HG02884 (cell line): ENCODE measurements around the gene TMEM132D.

Experiments used
- ATAC-seq: cut with Tn5 transposase; IDR thresholded peaks from one replicate; pipeline ENCODE4 v1.9.1; 2021; ENCODE audit warnings: mild to moderate bottlenecking, moderate library complexity; ENCODE audit not compliant: unreplicated experiment

TMEM132D gene

DNA sequence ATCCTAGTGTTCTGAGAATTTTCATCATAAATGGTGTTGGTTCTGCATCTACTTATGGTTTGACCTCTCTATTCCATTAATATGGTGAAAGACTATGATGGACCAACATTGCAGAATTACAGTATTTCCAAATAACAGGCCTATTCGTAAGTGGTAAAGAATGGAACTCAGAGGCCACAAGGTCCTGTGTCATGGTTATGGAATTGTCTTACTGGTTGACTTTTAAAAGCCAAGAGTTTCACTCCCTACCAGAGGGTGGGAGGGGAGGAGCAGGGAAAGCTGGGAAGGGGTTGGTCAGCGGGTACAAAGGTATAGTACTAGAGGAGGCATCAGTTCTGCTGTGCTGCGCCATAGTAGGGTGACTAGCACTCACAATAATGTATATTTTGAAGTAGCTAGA is 153.4 kb downstream of the TMEM132D start:
- no peak for ATAC-seq

DNA sequence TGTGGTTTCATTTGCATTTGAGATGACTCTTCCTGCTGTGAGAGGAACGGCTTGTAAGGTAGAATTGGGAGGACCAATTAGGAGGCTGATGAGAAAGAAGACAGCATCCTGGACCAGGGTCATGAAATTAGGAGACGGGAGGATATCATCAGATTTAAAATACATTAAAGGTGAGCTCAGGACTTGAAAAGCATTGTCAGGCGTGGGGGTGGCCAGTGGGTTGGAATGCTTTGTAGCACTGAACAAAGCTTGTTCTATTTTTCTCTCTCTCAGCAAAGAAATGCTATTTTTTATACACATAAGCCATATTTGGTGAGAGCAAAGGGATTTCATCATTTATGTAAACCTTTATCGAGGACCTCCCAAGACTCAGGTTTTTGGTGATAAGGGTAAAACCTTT is 157.5 kb downstream of the TMEM132D start:
- no peak for ATAC-seq

DNA sequence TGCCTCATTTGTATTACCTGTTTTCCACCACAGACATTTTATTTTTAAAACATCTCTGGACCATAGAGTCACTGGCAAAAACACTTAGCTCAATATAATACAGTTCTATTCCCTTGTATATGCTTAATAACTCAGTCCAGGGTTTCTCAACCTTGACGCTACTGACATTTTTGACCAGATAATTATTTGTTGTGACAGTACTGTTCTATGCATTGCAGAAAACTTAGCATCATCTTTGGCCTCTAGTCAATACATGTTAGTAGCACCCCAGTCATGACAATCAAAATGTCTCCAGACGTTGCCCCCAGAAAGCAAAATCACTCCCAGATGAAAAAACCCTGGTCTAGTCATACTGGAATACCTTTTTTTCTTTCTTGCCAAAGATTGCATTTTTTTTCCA is 174.7 kb downstream of the TMEM132D start:
- no peak for ATAC-seq

DNA sequence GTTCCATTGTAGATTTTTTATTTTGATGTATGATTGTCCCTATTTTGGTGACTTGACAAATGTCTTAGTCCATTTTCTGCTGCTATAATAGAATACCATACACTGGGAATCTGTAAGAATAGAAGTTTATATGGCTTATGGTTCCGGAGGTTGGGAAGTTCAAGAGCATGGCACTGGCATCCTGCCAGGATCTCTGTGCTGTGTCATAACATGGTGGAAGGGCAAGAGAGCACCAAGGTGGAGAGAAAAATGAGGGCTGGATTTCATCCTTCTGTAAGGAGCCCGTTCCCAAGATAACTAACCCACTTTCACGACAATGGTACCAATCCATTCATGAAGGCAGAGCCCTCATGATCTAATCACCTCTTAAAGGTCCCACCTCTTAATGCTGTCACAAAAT is 176.7 kb downstream of the TMEM132D start:
- ATAC-seq: no peak

DNA sequence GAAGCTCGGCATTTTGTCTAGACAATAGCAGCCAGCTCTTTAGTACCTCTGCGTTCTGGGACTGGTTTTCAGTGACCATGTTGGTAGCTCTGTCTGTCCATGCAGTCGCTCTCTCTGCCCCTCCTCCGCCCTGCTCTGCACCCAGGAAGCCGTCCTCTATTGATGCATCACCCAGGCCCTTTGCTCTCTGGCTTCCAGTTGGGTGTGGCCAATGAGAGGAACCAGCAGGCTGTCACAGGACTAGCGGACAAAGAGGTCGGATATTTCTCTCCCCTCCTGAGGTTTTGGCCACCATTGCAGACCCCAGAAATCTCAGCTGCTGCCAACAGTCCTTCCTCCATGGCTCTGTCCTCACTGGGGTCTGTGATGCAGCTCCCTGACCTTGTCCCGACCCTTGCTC is 180.6 kb downstream of the TMEM132D start:
- no peak for ATAC-seq

DNA sequence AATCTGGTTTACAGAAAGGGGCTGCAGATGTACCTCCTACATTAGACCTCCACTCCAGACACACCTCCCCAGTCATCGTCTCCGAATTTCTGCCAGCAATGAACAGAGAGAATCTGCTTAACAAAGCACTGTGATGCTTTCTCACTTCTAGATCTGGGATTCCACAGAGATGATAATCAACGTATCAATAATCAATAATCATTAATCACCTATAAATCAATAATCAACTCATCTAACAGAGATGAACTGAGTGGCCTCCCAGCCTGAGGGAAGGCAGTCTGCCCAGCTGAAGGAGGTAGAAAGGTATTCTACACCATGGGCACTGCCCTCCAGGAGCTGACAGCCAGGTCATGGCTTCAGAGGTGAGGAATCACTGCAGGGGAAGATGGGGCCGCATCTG is 183.2 kb downstream of the TMEM132D start:
- ATAC-seq: no peak

DNA sequence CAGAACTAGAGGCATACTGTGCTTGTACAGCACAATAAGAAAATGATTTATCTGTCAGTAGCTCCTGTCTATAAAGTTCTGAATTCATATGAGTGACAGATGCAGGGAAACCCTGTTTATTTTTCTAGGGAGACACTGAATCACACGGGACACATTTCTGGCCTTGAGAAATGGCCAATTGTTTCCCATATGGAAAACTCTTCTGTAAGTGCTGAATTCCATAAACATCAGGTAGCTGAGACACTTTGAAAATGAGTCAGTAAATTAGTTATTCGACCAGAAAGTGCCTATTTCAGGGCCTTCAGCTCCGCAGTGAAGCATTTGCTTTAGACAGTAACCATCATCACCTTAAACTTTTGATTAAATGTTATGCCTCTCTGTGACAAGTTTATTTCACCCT is 184.4 kb downstream of the TMEM132D start:
- ATAC-seq: no peak

DNA sequence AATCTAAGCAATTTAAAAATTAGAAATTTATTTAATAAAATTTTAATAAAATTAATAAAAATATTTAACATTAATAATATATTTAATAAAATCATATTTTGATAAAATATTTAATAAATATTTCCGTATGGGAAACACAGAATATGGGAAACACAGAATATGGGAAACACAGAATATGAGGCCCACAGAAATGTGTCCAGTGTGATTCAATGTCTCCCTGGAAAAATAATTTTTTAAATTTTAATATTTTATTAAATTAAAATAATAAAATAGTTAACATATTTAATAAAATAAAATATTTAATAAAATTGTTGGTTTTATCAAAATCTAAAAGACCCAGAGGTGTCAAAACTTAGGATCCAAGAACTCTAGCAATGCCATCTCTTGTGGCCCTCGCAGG is 186.4 kb downstream of the TMEM132D start:
- ATAC-seq: no peak

DNA sequence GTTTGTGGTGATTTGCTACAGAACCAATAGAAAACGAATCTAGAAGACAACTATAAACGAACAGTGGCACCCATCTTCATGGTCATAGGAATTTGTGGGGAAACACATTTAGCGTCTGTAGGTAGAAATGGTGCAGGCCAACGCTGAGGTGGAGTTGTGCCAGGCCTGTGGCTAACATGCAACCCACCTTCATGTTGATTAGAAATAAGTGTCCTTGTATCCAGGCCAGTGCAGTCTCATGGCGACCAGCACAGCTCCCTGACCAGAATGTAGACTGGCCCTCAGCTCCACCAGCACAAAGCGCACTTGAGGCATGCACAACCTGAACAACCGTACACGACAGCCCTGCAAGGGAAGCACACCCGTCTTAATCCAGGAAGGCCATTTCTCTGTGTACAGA is 187.0 kb downstream of the TMEM132D start:
- ATAC-seq: no peak

DNA sequence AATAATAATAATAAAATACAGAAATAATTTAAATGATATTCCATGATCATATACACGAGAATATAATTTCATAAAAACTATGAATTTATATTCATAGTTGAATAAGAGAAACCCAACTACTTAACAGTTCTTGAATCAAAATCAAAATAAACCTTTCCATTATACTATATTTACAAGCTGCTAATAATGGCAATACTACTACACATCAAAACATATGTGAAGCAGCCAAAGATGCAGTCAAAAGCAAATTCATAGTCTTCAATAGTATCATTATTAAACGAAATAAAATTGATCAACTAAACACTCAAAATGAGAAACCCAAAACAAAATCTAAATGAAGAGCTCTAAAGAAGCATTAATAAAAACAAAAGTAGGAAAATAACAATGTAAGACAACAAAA is 197.1 kb downstream of the TMEM132D start:
- no peak for ATAC-seq

DNA sequence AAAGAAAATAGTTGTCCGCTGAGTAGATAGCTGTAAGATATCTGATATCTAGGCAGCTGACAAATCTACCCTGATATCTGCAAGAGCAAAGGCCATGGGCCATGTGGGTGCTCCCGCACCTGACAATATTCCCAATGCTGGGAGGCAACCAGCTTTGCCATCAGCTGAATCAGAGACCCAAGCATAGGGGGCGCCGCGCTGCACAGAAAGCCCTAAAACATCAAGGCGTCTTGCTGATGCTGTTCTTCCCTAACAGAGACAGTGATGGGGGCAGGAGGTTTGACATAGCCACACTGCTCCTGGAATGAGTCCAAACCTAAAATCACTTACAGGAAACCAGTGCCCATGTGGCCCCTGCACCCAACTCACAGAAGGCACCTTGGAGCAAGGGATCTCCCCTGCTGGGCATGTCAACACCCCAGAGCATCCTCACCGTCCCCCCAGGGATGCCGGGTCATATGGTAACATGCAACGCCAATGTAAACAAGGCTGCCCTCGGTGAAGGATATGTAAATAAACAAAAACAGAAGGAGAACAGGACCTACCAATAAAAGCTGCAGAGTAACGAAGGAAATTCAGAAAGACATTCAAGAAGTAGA is 199.5 kb downstream of the TMEM132D start:
- no peak for ATAC-seq

DNA sequence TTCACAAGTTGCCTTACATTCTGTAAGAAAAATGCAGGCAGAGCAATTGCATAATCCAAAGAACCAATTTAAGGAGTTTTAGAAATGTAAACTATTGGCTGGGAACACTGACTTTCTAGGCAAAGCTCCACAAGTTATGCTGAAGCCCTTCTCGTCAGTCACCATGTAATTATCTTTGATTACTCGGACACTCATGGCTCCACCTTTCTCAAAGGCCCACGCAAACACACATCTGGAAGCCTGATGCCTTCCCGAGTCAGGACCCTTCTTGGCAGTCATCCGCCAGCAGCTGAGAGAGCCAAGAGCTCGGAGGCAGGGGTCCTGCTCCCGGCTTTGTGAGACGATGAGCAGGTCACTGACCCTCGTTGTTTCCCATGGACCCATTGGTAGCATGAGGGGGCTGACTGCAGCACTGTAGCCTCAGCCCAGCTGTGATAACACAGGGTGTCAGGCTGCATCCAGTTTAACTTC is 202.2 kb downstream of the TMEM132D start:
- ATAC-seq: no peak

DNA sequence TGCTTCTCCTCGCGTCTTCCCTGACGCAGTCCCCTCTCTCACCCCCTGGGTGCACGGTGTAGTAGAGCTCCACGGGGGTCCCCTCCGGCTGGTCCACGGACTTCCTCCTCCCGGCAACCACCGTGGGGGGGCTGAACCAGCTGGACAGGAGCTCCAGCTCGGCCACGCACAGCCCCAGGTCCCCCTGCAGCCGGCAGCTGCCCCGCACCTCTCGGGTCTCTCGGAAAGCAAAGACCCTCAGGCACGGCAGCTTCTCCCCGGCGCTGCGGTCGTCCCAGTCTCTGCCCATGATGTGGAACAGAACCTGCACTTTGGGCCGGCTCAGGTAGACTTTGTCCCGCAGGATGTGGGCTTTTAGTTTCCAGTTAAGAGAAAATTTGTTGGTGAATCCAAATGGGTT is 203.8 kb downstream of the TMEM132D start:
- no peak for ATAC-seq

DNA sequence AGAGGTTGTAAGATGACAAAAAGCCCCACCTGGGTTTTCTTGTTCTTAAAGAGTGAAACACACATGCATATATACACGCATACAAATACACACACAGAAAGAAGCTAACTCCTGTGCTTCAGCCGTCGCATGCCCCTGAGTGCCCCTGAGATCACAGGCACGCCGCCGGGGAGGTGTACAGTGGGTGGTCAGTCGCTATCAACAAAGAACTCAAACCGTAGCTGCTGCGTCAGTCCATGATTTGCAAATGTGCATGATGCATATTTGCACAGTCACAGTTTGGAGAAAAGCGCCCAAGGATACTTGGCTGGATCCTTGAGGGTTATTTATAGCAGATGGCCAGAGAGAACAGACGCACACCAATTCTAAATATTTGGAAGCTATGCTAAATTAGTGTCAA is 206.9 kb downstream of the TMEM132D start:
- ATAC-seq: no peak

DNA sequence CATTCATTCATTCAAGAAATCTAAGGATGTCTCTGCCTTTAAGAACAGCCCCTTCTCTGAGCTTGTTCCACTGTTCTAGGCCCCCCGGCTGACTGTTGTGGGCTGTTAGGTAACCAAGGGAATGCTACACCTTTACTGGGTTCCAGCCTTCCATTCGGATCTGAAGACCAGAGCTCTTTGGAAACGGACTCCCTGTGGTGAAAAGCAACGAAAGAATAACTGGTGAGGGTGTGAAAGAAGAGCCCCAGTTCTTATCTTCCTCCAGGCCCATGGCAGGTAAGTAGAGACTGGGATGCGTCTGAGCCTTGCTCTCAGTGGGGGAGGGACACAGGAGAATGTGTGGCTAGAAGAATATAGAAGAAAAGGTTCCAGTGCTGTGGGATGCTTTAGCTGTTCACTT is 207.4 kb downstream of the TMEM132D start:
- ATAC-seq: no peak

DNA sequence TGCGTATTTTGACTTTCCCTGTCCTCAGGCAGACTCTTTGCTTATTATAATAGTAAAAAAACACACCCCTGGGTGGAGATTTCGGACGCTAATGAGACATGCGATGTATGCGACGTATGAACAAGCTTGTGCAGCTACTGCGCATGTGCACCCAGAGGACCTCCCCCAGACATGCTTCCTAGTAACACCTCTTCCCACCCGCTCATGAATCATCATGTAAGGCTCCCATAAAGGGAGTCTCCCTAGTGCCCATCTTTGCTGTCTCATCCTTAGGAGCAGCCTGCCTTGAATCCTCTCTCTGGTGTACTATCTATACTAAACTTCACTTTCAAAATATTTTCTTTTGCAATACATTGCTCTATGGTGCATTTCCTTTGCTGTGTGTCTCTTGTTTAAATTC is 210.1 kb downstream of the TMEM132D start:
- ATAC-seq: no peak

DNA sequence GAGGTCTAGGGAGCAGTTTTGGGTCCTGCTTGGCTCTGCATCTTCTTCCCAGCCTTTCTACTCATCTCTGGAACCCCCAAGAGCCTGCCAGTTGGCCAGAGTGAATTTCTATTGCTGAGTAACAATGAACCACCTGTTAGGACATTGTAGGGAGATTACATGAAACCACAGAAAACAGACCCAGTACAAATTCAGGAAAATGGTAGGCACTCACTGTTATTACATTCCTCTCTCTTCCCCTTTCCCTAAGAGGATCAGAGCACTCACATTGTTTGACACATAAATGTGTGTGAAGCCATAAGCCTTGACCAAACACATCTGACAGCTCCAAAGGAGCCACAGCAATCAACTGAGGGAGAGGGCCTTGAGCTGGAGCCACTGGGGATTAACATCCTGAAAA is 216.1 kb downstream of the TMEM132D start:
- no peak for ATAC-seq

DNA sequence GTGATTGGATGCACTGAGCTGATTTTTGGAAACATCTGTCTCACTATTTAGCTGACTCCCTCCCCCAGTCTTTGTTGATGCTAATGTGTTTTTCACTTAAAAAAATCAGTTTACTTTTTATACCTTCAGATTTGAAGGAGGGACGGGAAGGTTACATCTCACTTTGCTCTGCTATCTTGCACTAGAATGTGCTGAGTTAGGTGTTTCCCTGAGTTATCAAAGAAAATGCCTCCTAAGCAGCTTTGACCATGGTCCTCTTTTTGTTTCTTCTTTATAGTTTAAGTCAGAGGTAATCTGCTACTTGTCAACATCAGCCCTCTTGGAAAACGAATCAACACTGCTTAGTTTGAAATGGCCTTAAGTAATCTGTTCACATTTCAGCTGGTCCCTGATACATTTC is 222.0 kb downstream of the TMEM132D start:
- no peak for ATAC-seq

DNA sequence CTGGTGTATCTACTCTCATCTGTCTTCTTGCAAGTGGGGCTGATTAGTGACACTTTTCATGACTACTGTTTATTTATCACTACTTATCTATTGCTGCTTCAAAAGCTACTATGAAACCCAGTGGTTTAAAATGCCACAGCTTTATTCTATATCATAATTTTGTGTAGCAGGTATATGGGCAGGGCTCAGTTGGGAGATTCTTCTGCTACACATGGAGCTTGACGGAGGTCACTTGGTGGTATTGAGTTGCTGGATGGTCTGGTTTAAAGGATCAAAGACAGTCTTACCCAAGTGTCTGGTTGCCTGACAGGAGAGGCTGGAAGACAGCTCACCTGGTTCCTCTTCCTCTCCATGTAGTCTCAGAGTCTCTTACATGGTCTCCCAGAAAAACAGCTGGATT is 222.7 kb downstream of the TMEM132D start:
- no peak for ATAC-seq

DNA sequence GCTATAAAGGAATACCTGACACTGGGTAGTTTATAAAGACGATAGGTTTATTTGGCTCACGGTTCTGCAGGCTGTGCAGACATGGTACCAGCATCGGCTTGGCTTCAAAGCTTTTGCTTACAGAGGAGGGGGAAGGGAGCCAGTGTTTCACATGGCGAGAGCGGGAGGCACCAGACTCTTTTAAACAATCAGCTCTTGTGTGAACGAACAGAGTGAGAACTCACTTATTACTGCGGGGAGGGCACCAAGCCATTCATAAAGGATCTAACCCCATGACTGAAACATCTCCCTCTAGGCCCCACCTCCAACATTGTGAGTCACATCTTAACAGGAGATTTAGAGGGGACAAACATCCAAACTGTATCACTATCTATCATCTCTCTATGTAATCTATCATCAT is 227.4 kb downstream of the TMEM132D start:
- ATAC-seq: no peak

DNA sequence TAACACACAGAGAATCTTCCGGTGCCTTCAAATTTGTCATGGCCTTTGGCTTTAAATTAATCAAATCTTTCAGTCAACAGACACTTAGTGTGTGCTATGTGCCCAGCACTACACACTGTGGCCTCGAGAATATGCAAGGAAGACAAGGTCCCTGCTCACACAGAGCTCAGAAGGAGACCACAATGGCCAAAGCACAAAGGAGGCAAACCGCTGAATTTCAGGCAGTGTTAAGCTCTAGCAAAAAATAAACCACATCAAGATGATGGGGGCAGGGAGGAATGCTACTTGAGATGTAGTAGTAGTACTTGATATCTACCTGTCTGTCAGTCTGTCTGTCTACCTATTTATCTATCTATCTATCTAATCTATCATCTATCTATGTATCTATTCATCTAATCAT is 227.9 kb downstream of the TMEM132D start:
- ATAC-seq: no peak

DNA sequence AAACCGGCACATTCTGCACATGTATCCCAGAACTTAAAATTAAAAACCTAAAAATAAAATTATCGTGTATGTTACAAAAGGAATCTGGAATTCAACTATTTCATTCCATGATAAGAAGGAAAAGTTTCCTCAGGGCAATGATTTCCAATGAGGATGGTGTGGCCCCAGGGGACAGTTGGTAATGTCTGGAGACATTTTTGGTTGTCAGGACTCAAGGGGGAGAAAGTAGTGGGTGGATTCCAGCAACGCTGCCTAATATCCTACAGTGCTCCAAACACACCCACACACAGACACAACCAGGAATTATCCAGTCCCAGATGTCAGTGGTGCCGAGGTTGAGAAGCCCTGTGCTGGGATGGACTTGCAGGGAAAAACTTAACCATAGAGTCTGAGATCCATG is 228.3 kb downstream of the TMEM132D start:
- no peak for ATAC-seq

DNA sequence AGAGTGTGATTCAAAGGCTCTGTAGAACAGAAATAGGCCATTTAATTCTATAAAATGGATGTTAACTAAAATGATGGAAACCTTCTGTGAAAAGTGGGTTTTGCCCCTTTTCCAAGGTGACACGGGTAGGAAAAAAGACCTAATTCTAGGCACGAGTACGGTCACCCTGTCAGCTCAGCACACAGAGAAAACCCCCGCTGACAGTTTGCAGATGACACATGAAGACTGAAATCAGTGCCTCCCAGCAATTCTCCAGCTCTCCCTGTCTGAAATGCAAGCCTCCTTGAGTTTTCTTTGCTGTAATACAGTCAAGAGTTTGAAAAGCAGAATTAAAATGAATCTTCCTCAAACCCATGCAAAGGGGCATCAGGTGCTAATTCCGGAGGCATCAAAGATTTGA is 230.0 kb downstream of the TMEM132D start:
- no peak for ATAC-seq

DNA sequence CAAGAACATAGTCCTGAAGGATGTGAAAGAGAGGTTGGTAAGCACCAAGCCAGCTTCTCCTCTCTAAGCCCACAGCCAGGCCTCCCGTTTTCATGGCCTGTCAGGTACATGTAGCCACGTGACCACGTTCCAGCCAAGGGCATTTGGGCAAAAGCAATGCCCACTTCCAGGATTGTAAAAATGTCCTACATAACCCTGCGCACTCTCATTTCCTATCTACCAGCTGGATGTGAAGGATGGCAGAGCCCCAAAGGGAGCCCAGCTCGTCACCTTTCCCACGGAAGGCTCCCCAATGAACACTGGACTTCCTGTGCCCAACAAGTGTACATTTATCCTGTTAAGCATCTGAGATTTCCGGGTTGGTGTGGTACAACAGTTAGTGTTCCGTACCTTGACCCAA is 231.7 kb downstream of the TMEM132D start:
- ATAC-seq: no peak
